Measurements from ENCODE around the gene SRP68. TPM values are rescaled to one million over a fixed set of nuclear protein-coding genes. Genes with fewer than 3 reads are reported as not detected.
A peak's percentile ranks its signal among the peaks of the same experiment; 100 is the strongest.

Gene SRP68
- total and polyA plus RNA-seq, 9 of the 15 experiments (the other 6 are each of a cell fraction or from before 2014, with no cell fraction given) = 29.4 to 92.6 (median 36.2) TPM

GRCh38 chr17:76103274-76104139, 31.2 kb upstream of the SRP68 start, which contains the start of gene EXOC7 (continued):
- TF ChIP-seq PRDM10 (IDR thresholded peaks at IDR 0.05; ENCODE audit: partially characterized antibody) (peak; percentile 25), AFF1 (IDR thresholded peaks at IDR 0.05; ENCODE audit: low read depth in 1 of 2, partially characterized antibody in 2 of 2) (no peak), GABPB2 (CRISPR knock-in tag; conservative IDR thresholded peaks at IDR 0.05) (no peak), NR4A1 (CRISPR knock-in tag; IDR thresholded peaks at IDR 0.05) (no peak), NR4A1 (tag; IDR thresholded peaks at IDR 0.05) (peak; percentile 67; the same call in 1 of the 2 replicates), ZNF12 (CRISPR knock-in tag; IDR thresholded peaks at IDR 0.05) (no peak), ZNF324 (CRISPR knock-in tag; IDR thresholded peaks at IDR 0.05) (no peak), ZKSCAN8 (CRISPR knock-in tag; IDR thresholded peaks at IDR 0.05) (no peak), CREBBP (IDR thresholded peaks at IDR 0.05; ENCODE audit: low read depth, low read length) (no peak), THAP12 (CRISPR knock-in tag; IDR thresholded peaks at IDR 0.05) (no peak), CHAMP1 (IDR thresholded peaks at IDR 0.05) (no peak), ETV6 (IDR thresholded peaks at IDR 0.05; ENCODE audit: borderline replicate concordance in 1 of 2, low read depth in 2 of 2, low read length in 1 of 2) (no peak), ETV6 (CRISPR knock-in tag; IDR thresholded peaks at IDR 0.05; ENCODE audit: borderline replicate concordance) (no peak), BHLHE40 (IDR thresholded peaks at IDR 0.05; ENCODE audit: low read length) (no peak)
